Embryonic facial prominence (tissue), 1 donor: ENCODE measurements around the gene SOCS4.

Source experiments
- DNase-seq: peaks from one replicate; pipeline ENCODE4 v3.0.0-alpha.2; 2016; ENCODE audit errors: extremely low spot score

Gene SOCS4

GRCh38 chr14:55088356-55088755 lies 61.3 kb downstream of the SOCS4 start:
- no peak for DNase-seq

- peak; percentile 81 for DNase-seq
Measured at GRCh38 chr14:55092341-55092740, 65.3 kb downstream of the SOCS4 start.

DNA sequence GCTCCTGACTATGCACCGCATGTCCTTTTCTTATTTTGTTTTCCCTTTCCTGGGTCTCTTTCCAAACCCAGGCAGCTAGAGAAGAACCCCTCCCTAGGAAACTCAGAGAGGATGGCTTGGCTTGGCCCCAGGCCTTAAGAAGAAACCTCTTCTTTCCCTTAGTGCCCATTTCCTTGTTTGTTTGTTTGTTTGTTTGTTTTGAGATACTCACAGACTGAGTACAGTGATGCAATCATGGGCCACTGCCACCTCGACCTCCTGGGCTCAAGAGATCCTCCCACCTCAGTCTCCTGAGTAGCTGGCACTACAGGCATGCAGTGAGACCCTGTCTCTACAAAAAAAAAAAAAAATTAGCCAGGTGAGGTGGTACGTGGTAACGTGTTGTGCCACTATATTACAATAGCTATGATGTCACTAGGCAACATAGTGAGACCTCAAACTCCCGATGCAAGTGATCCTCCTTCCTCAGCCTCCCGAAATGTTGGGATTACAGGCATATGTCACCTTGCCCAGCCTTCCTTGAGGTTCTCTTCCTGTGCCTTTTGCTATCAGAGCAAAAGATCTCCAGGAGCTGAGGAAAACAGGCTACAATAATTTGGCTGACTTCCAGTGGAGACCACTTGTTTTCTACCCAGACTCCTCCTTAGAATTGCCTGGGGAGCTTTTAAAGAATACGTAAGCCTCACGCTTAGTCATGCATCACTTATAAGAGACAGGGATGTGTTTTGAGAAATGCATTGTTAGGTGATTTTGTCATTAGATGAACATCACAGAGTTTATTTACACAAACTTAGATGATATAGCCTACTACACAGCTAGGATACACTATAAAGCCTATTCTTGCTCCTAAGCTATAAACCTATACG lies 67.5 kb downstream of the SOCS4 start:
- no peak for DNase-seq

DNA sequence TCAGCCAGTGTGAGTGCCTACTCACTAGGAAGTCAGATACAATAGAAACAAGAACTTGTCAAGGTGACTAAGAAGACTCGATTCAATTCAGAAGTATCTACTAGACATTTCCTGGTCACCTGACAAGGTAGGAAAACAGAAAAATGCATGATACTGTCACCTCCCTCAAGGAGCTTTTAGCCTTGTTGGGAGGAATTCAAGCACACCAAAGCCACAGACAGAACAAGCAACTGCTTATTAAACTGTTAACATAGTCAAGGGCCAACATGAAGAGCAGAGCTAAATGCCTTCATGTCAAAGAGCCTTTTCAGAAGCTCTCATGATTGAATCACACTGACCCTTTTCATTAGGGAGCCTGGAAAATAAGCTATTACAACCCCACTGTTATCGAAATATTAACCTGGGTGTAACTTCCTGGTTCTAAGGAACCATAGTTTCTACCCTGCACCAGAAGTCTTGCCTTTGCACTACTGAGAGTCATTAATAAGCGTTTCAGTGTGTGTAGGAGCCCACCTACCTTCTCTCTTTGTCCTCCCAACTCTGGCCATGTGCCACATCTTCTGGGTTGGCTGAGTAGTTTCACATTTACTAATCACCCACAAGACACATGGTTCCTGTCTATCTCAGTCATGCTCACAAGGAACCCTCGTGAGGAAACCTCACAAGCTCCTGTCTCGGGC lies 71.0 kb downstream of the SOCS4 start:
- DNase-seq, result no peak

GRCh38 chr14:55098561-55098898 lies 71.5 kb downstream of the SOCS4 start:
- DNase-seq, result no peak
